HEK293T (cell line): ENCODE measurements around the gene AMELX.

ENCODE experiments used
- FOXA1 ChIP-seq: fragments of 450-650 bp; IDR thresholded peaks from 2 replicates; pipeline ENCODE4 v1.6.1; 2016; ENCODE audit warnings: mild to moderate bottlenecking
- FOXK2 ChIP-seq: fragments of 450-650 bp; IDR thresholded peaks from 2 replicates; pipeline ENCODE4 v1.6.1; 2016; ENCODE audit warnings: mild to moderate bottlenecking
- SP1 ChIP-seq: fragments of 450-650 bp; IDR thresholded peaks from 2 replicates; pipeline ENCODE4 v1.6.1; 2017
- TARDBP ChIP-seq: fragments of 450-650 bp; IDR thresholded peaks from 2 replicates; pipeline ENCODE4 v1.6.1; 2016

GRCh38 chrX:11266573-11267003 lies 26.6 kb upstream of the AMELX start:
- no peak for TF ChIP-seq FOXK2
- no peak for TF ChIP-seq SP1
- no peak for TF ChIP-seq FOXA1
- no peak for TF ChIP-seq TARDBP
